IPS-NIHi7 (cell line): ENCODE results near the gene USP30.

Source experiments
- DNase-seq: peaks from one replicate; pipeline ENCODE4 v3.0.0; 2012; ENCODE audit warnings: mixed read lengths; ENCODE audit errors: extremely low spot score

Gene USP30

GRCh38 chr12:109125791-109126190 lies 73.4 kb downstream of the USP30 start:
- no peak for DNase-seq

- DNase-seq, result no peak
Measured at GRCh38 chr12:109126784-109127183, 74.4 kb downstream of the USP30 start.

GRCh38 chr12:109127533-109128242 lies 75.3 kb downstream of the USP30 start:
- DNase-seq, result no peak

- DNase-seq, result no peak
Measured at GRCh38 chr12:109130297-109131153, 78.1 kb downstream of the USP30 start.

- no peak for DNase-seq
Measured at GRCh38 chr12:109131154-109132050, 79.0 kb downstream of the USP30 start.

- DNase-seq, result peak; percentile 88
Measured at GRCh38 chr12:109134186-109134917, 82.0 kb downstream of the USP30 start.

- DNase-seq, result no peak
Measured at GRCh38 chr12:109137055-109137454, 84.7 kb downstream of the USP30 start.
